Esophagus muscularis mucosa (tissue), 4 donors: ENCODE results near the gene ACTL10.

Source experiments
- CTCF ChIP-seq, 3 experiments: fragments of 200-600 bp in 2 of 3; fragments of 450-650 bp in 1 of 3; sonication (generic) in 2 of 3; IDR thresholded peaks; one replicate each; pipeline ENCODE4 v1.5.1; 2017 to 2019; ENCODE audit warnings: antibody characterized with exemption in 3 of 3, mild to moderate bottlenecking in 2 of 3, moderate library complexity in 1 of 3
- EP300 ChIP-seq: sonication (generic); formaldehyde crosslinking; IDR thresholded peaks from one replicate; pipeline ENCODE4 v1.6.1; 2017; ENCODE audit warnings: antibody characterized with exemption
- POLR2AphosphoS5 ChIP-seq, 2 donors: sonication (generic); formaldehyde crosslinking; IDR thresholded peaks; one replicate each; pipeline ENCODE4 v1.6.1; 2017; ENCODE audit warnings: antibody characterized with exemption in 2 of 2

- no peak for TF ChIP-seq CTCF (IDR thresholded peaks at IDR 0.05)
- no peak for TF ChIP-seq POLR2AphosphoS5 (IDR thresholded peaks at IDR 0.05)
- TF ChIP-seq EP300, result no peak
These were observed 18.0 kb downstream of the ACTL10 start for GRCh38 chr20:33684533-33685327.
